Liver (tissue), 9 donors: Measurements from ENCODE around the gene PDCD2L. TPM values are rescaled to one million over a fixed set of nuclear protein-coding genes. Genes with fewer than 3 reads are reported as not detected.
A peak's percentile ranks its signal among the peaks of the same experiment; 100 is the strongest.

Experiments
- DNase-seq: peaks from one replicate; pipeline ENCODE4 v3.0.0-alpha.2; 2017; ENCODE audit warnings: low spot score
- H3K27ac ChIP-seq, 2 donors: one replicate each; pipeline ENCODE4 v1.7.0; 2013; ENCODE audit warnings: inconsistent platforms in 2 of 2, low read length in 2 of 2, control low read depth in 1 of 2, low read depth in 1 of 2, mild to moderate bottlenecking in 1 of 2
- H3K27me3 ChIP-seq, 4 donors: one replicate each; pipeline versions ENCODE4 v1.6.1 to v1.7.0; 2013; ENCODE audit warnings: low read length in 3 of 4, inconsistent platforms in 1 of 4, mild to moderate bottlenecking in 1 of 4, moderate library complexity in 1 of 4; ENCODE audit not compliant: control insufficient read depth in 4 of 4, insufficient read depth in 4 of 4
- H3K36me3 ChIP-seq, 4 donors: one replicate each; pipeline versions ENCODE4 v1.6.1 to v1.7.0; 2013; ENCODE audit warnings: low read length in 3 of 4, mild to moderate bottlenecking in 3 of 4, low read depth in 1 of 4, moderate library complexity in 1 of 4; ENCODE audit not compliant: control insufficient read depth in 4 of 4, insufficient read depth in 3 of 4
- H3K4me1 ChIP-seq, 4 donors: one replicate each; pipeline versions ENCODE4 v1.6.1 to v1.7.0; 2013; ENCODE audit warnings: low read length in 3 of 4, mild to moderate bottlenecking in 3 of 4, moderate library complexity in 1 of 4; ENCODE audit not compliant: control insufficient read depth in 4 of 4, insufficient read depth in 4 of 4
- H3K4me3 ChIP-seq, 3 donors: one replicate each; pipeline versions ENCODE4 v1.6.1 to v1.7.0; 2013; ENCODE audit warnings: low read length in 3 of 3, control low read depth in 1 of 3, low read depth in 1 of 3, mild to moderate bottlenecking in 1 of 3
- H3K9ac ChIP-seq, 2 donors: one replicate each; pipeline ENCODE4 v1.7.0; 2013; ENCODE audit warnings: low read length in 2 of 2, mild to moderate bottlenecking in 2 of 2, moderate library complexity in 2 of 2, control low read depth in 1 of 2, low read depth in 1 of 2
- H3K9me3 ChIP-seq, 4 donors: one replicate each; pipeline versions ENCODE4 v1.6.1 to v1.7.0; 2013; ENCODE audit warnings: low read length in 3 of 4; ENCODE audit not compliant: control insufficient read depth in 4 of 4
- FOXA1 ChIP-seq: IDR thresholded peaks from 2 replicates; pipeline ENCODE4 v1.6.1; 2016; ENCODE audit warnings: antibody characterized with exemption
- FOXA2 ChIP-seq: IDR thresholded peaks from 2 replicates; pipeline ENCODE4 v1.6.1; 2016; ENCODE audit warnings: antibody characterized with exemption
- GABPA ChIP-seq, 2 donors: IDR thresholded peaks in 1 of 2; conservative IDR thresholded peaks in 1 of 2; 2 replicates each; pipeline ENCODE4 v1.6.1; 2016; ENCODE audit warnings: antibody characterized with exemption in 2 of 2, mild to moderate bottlenecking in 1 of 2, moderate library complexity in 1 of 2
- JUND ChIP-seq, 2 donors: IDR thresholded peaks; 2 replicates each; pipeline ENCODE4 v1.6.1; 2016; ENCODE audit warnings: antibody characterized with exemption in 2 of 2
- MAX ChIP-seq: IDR thresholded peaks from 2 replicates; pipeline ENCODE4 v1.6.1; 2016; ENCODE audit warnings: antibody characterized with exemption
- NR2F2 ChIP-seq: IDR thresholded peaks from 2 replicates; pipeline ENCODE4 v1.6.1; 2016; ENCODE audit warnings: antibody characterized with exemption
- RXRA ChIP-seq, 2 donors: IDR thresholded peaks; 2 replicates each; pipeline ENCODE4 v1.6.1; 2017 to 2018; ENCODE audit warnings: antibody characterized with exemption in 2 of 2, mild to moderate bottlenecking in 1 of 2
- SP1 ChIP-seq: IDR thresholded peaks from 2 replicates; pipeline ENCODE4 v1.6.1; 2018; ENCODE audit warnings: antibody characterized with exemption, mild to moderate bottlenecking
- TAF1 ChIP-seq: conservative IDR thresholded peaks from 2 replicates; pipeline ENCODE4 v1.6.1; 2016; ENCODE audit warnings: antibody characterized with exemption, mild to moderate bottlenecking
- YY1 ChIP-seq: IDR thresholded peaks from 2 replicates; pipeline ENCODE4 v1.6.1; 2016; ENCODE audit warnings: antibody characterized with exemption, mild to moderate bottlenecking
- ZBTB33 ChIP-seq: IDR thresholded peaks from 2 replicates; pipeline ENCODE4 v1.6.1; 2016; ENCODE audit warnings: antibody characterized with exemption
- WGBS: extraction: QIAGEN DNeasy Blood & Tissue Kit; methylation state at CpG from one replicate; pipeline ENCODE4 v1.1.7; 2013; 5-methylcytosine and 5-hydroxymethylcytosine counted together
- polyA plus RNA-seq, 2 donors: library from polyadenylated mRNA; stranded (reverse) in 1 of 2; unstranded in 1 of 2; fragments of 200-250 nt in 1 of 2; fragments of >200 nt in 1 of 2; fragmentation: Nextera tagmentation in 1 of 2; extraction: Ambion mirVana in 1 of 2; gene quantifications; one replicate each; pipeline versions ENCODE4 v1.2.1 to v1.2.3, GENCODE V29; 2013 to 2015
- total RNA-seq, 2 donors: library from RNA; depleted of rRNA; stranded (reverse); fragments of >200 nt; gene quantifications; one replicate each; pipeline ENCODE4 v1.2.3, GENCODE V29; 2014
- TF ChIP-seq, protein P1 (sequence below): fragments of 150-350 bp; IDR thresholded peaks from 2 replicates; pipeline ENCODE4 v1.5.1; 2017; ENCODE audit warnings: improper control_type of control experiment, low read depth, low read length; ENCODE audit not compliant: missing input control
- TF ChIP-seq, protein P2 (sequence below): IDR thresholded peaks from 2 replicates; pipeline ENCODE4 v1.6.1; 2016; ENCODE audit warnings: antibody characterized with exemption
- donor health status: healthy.
- donor health status: healthy.
- donor health status: healthy.
- donor health status: healthy.
- donor health status: healthy.

Gene PDCD2L
- total and polyA plus RNA-seq, 4 donors = 3.8 to 7.6 (median 5.1) TPM

- Histone ChIP-seq H3K4me1 (peaks cover 1 to 22% (median 12%) of the 10 kb centered on the region in 4 donors), H3K9me3 (no peaks in the 10 kb centered on the region), H3K9ac (no peak overlapping the region), H3K36me3 (peaks cover 6 to 36% (median 29%) of the 10 kb centered on the region in 4 donors), H3K4me3 (no peak overlapping the region), H3K27ac (no peak overlapping the region), H3K27me3 (no peaks in the 10 kb centered on the region)
- no peak for DNase-seq
- TF ChIP-seq NR2F2 (no peak), JUND (IDR thresholded peaks at IDR 0.05) (no peak), MAX (no peak), GABPA (IDR thresholded peaks at IDR 0.05 in 1 of 2, conservative IDR thresholded peaks at IDR 0.05 in 1 of 2) (no peak), YY1 (no peak), TAF1 (no peak)
- TF ChIP-seq, protein P1, sequence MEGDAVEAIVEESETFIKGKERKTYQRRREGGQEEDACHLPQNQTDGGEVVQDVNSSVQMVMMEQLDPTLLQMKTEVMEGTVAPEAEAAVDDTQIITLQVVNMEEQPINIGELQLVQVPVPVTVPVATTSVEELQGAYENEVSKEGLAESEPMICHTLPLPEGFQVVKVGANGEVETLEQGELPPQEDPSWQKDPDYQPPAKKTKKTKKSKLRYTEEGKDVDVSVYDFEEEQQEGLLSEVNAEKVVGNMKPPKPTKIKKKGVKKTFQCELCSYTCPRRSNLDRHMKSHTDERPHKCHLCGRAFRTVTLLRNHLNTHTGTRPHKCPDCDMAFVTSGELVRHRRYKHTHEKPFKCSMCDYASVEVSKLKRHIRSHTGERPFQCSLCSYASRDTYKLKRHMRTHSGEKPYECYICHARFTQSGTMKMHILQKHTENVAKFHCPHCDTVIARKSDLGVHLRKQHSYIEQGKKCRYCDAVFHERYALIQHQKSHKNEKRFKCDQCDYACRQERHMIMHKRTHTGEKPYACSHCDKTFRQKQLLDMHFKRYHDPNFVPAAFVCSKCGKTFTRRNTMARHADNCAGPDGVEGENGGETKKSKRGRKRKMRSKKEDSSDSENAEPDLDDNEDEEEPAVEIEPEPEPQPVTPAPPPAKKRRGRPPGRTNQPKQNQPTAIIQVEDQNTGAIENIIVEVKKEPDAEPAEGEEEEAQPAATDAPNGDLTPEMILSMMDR = no peak
- TF ChIP-seq, protein P2, sequence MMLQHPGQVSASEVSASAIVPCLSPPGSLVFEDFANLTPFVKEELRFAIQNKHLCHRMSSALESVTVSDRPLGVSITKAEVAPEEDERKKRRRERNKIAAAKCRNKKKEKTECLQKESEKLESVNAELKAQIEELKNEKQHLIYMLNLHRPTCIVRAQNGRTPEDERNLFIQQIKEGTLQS = no peak
- 97% methylated on average over 11 of the region's 11 CpGs for whole genome bisulfite sequencing
These were observed 30.5 kb upstream of the PDCD2L start for GRCh38 chr19:34373601-34374288.

- Histone ChIP-seq H3K4me1 (peaks cover 0 to 7% (median 2%) of the 10 kb centered on the region in 4 donors), H3K27me3 (no peaks in the 10 kb centered on the region), H3K9ac (no peak overlapping the region), H3K36me3 (peaks cover 10 to 52% (median 41%) of the 10 kb centered on the region in 4 donors), H3K27ac (no peak overlapping the region), H3K9me3 (no peaks in the 10 kb centered on the region), H3K4me3 (no peak overlapping the region)
- TF ChIP-seq, protein P1 = no peak
- TF ChIP-seq ZBTB33 = no peak
- TF ChIP-seq FOXA2 = no peak
- TF ChIP-seq, protein P2 = no peak
- TF ChIP-seq FOXA1 = no peak
- TF ChIP-seq NR2F2 = peak; percentile 83
- TF ChIP-seq GABPA (IDR thresholded peaks at IDR 0.05 in 1 of 2, conservative IDR thresholded peaks at IDR 0.05 in 1 of 2) = no peak
- TF ChIP-seq TAF1 = no peak
- peak in 1 of 2 donors; percentile 54 for TF ChIP-seq RXRA (IDR thresholded peaks at IDR 0.05)
- peak; percentile 51 for TF ChIP-seq SP1
- WGBS = 79% methylated on average over 8 of the region's 8 CpGs
- DNase-seq = no peak
These were observed 28.6 kb upstream of the PDCD2L start for GRCh38 chr19:34375598-34375997.
